ENCODE results near the gene KLHL6. TPM values are rescaled to one million over a fixed set of nuclear protein-coding genes. Genes with fewer than 3 reads are reported as not detected.

Gene KLHL6
- total RNA-seq, 1 experiment from 2014 or later = not detected

- no peak overlapping the region for H3K18ac ChIP-seq (ENCODE audit: insufficient read length, low read depth, low read length)
- no peaks in the 10 kb centered on the region for H4K20me1 ChIP-seq (ENCODE audit: control insufficient read depth, insufficient read depth, insufficient read length)
- no peak overlapping the region for H2BK5ac ChIP-seq (ENCODE audit: insufficient read length, low read length)
- no peaks in the 10 kb centered on the region for H3K36me3 Mint-ChIP-seq (ENCODE audit: insufficient read depth in 1 of 3, low read depth in 3 of 3)
- no peaks in the 10 kb centered on the region for H3K79me2 ChIP-seq (ENCODE audit: insufficient read depth, low read length)
- H3K27ac ChIP-seq (ENCODE audit: insufficient read length, low read depth, low read length) = no peak overlapping the region
- H2BK15ac ChIP-seq (ENCODE audit: low read depth, low read length) = no peak overlapping the region
- H2BK120ac ChIP-seq (ENCODE audit: low read depth, low read length, poor library complexity, severe bottlenecking) = no peak overlapping the region
- H2AFZ ChIP-seq (ENCODE audit: low read length) = no peak overlapping the region
- H2BK20ac ChIP-seq (ENCODE audit: low read depth, low read length, poor library complexity, severe bottlenecking) = no peak overlapping the region
- no peaks in the 10 kb centered on the region for H3K23me2 ChIP-seq (ENCODE audit: insufficient read length, low read depth, low read length, poor library complexity, severe bottlenecking)
- H3K4me3 Mint-ChIP-seq = no peak overlapping the region
- H3K27me3 Mint-ChIP-seq (ENCODE audit: low read depth) = peaks cover 1% of the 10 kb centered on the region
- no peaks in the 10 kb centered on the region for H3K27me3 ChIP-seq (ENCODE audit: insufficient read depth, low read length)
- no peak overlapping the region for H3K23ac ChIP-seq (ENCODE audit: insufficient read length, low read depth, low read length)
- H3K4ac ChIP-seq (ENCODE audit: low read depth, low read length) = no peak overlapping the region
- H3K4me2 ChIP-seq (ENCODE audit: insufficient read depth, insufficient read length, low read length) = no peak overlapping the region
- DNase-seq = no peak
- H3K79me1 ChIP-seq (ENCODE audit: insufficient read depth, low read depth, low read length, poor library complexity, severe bottlenecking) = no peaks in the 10 kb centered on the region
- H4K5ac ChIP-seq (ENCODE audit: insufficient read length, low read depth, low read length) = no peak overlapping the region
- H3K27ac Mint-ChIP-seq = no peak overlapping the region
- no peak overlapping the region for H2AK5ac ChIP-seq (ENCODE audit: insufficient read length, low read length)
- H4K91ac ChIP-seq (ENCODE audit: insufficient read length, low read depth, low read length) = no peak overlapping the region
- H3K14ac ChIP-seq (ENCODE audit: insufficient read depth, low read length) = no peak overlapping the region
- no peak overlapping the region for H3K56ac ChIP-seq (ENCODE audit: insufficient read length, low read depth, low read length)
- no peak overlapping the region for H3T11ph ChIP-seq (ENCODE audit: low read length)
- no CpG with 5 or more reads among the region's 4 CpGs for WGBS (ENCODE audit: extremely low coverage, insufficient read length, low lambda C conversion rate)
- H3K4me1 ChIP-seq (ENCODE audit: insufficient read depth, low read length) = peaks cover 4% of the 10 kb centered on the region; the same call in 1 of the 2 replicates
- H3K4me1 Mint-ChIP-seq = peaks cover 26% of the 10 kb centered on the region in 2 experiments
- H2BK12ac ChIP-seq (ENCODE audit: insufficient read length, low read depth, low read length) = no peak overlapping the region
- no peak overlapping the region for H4K8ac ChIP-seq (replicated peaks; ENCODE audit: insufficient read length, low read depth, low read length)
- TF ChIP-seq CTCF (conservative IDR thresholded peaks at IDR 0.05) = no peak
- no peak overlapping the region for H3K9ac ChIP-seq (ENCODE audit: extremely low read depth, insufficient read length, low read length)
- no peaks in the 10 kb centered on the region for H3K9me3 ChIP-seq (ENCODE audit: control insufficient read depth, low read depth, low read length)
- no peaks in the 10 kb centered on the region for H3K9me3 Mint-ChIP-seq
Measured at GRCh38 chr3:183542355-183542754, 13.2 kb downstream of the KLHL6 start.

All from H9 (cell line).